Lung (tissue), 12 donors: ENCODE data around the gene SLC43A1. TPM values are rescaled to one million over a fixed set of nuclear protein-coding genes. Genes with fewer than 3 reads are reported as not detected.

Experiments used
- ATAC-seq: fragments of 200-7000 bp; cut with Tn5 transposase; one replicate; pipeline ENCODE4 v1.9.1; 2020; ENCODE audit warnings: moderate number of reproducible peaks; ENCODE audit not compliant: insufficient read depth, low FRiP score
- DNase-seq, 3 donors: peaks; one replicate each; pipeline ENCODE4 v3.0.0-alpha.2; 2013 to 2017
- H3K27ac ChIP-seq, 2 donors: one replicate each; pipeline ENCODE4 v1.5.1; 2013; ENCODE audit warnings: mild to moderate bottlenecking in 2 of 2, moderate library complexity in 2 of 2, control low read depth in 1 of 2, inconsistent platforms in 1 of 2, low read depth in 1 of 2, low read length in 1 of 2
- H3K27me3 ChIP-seq, 3 donors: one replicate each; pipeline ENCODE4 v1.5.1; 2013; ENCODE audit warnings: low read length in 2 of 3; ENCODE audit not compliant: control insufficient read depth in 3 of 3, insufficient read depth in 3 of 3
- H3K36me3 ChIP-seq, 4 donors: one replicate each; pipeline ENCODE4 v1.5.1; 2013; ENCODE audit warnings: low read length in 4 of 4, mild to moderate bottlenecking in 1 of 4, moderate library complexity in 1 of 4; ENCODE audit not compliant: control insufficient read depth in 4 of 4, insufficient read depth in 4 of 4
- H3K4me1 ChIP-seq, 5 donors: one replicate each; pipeline ENCODE4 v1.5.1; 2013; ENCODE audit warnings: low read length in 5 of 5, mild to moderate bottlenecking in 2 of 5, moderate library complexity in 1 of 5; ENCODE audit not compliant: control insufficient read depth in 5 of 5, insufficient read depth in 5 of 5
- H3K4me3 ChIP-seq: one replicate; pipeline ENCODE4 v1.5.1; 2013; ENCODE audit warnings: mild to moderate bottlenecking, control low read depth, moderate library complexity
- H3K9ac ChIP-seq, 2 donors: one replicate each; pipeline ENCODE4 v1.5.1; 2013; ENCODE audit warnings: low read length in 2 of 2, control low read depth in 1 of 2; ENCODE audit not compliant: insufficient read depth in 1 of 2
- H3K9me3 ChIP-seq, 4 donors: one replicate each; pipeline ENCODE4 v1.5.1; 2013; ENCODE audit warnings: low read length in 3 of 4, mild to moderate bottlenecking in 1 of 4, moderate library complexity in 1 of 4; ENCODE audit not compliant: control insufficient read depth in 4 of 4, insufficient read depth in 3 of 4
- CTCF ChIP-seq: IDR thresholded peaks from 2 replicates; pipeline ENCODE4 v1.5.1; 2012; ENCODE audit warnings: mild to moderate bottlenecking; ENCODE audit errors: control extremely low read depth, extremely low read depth
- WGBS, 2 donors: extraction: QIAGEN DNeasy Blood & Tissue Kit; methylation state at CpG; one replicate each; pipeline ENCODE4 v1.1.7; 2013; 5-methylcytosine and 5-hydroxymethylcytosine counted together
- polyA plus RNA-seq, 2 donors: library from polyadenylated mRNA; stranded (reverse); fragments of 200-250 nt; gene quantifications; one replicate each; pipeline ENCODE4 v1.2.1, GENCODE V29; 2013
- total RNA-seq, 2 donors: library from RNA; depleted of rRNA in 1 of 2; stranded (reverse); fragments of >200 nt in 1 of 2; gene quantifications; one replicate each; pipeline ENCODE4 v1.2.1, GENCODE V29; 2014 to 2021
- donor health status: control.
- donor health status: control.
- donor health status: Bipolar disorder and iron deficiency.
- donor health status: healthy.
- donor health status: DM: yes; HTN: yes; CAD: no.

Gene SLC43A1
- total and polyA plus RNA-seq, 4 donors: 10.3 to 18.7 (median 16.7) TPM

DNA sequence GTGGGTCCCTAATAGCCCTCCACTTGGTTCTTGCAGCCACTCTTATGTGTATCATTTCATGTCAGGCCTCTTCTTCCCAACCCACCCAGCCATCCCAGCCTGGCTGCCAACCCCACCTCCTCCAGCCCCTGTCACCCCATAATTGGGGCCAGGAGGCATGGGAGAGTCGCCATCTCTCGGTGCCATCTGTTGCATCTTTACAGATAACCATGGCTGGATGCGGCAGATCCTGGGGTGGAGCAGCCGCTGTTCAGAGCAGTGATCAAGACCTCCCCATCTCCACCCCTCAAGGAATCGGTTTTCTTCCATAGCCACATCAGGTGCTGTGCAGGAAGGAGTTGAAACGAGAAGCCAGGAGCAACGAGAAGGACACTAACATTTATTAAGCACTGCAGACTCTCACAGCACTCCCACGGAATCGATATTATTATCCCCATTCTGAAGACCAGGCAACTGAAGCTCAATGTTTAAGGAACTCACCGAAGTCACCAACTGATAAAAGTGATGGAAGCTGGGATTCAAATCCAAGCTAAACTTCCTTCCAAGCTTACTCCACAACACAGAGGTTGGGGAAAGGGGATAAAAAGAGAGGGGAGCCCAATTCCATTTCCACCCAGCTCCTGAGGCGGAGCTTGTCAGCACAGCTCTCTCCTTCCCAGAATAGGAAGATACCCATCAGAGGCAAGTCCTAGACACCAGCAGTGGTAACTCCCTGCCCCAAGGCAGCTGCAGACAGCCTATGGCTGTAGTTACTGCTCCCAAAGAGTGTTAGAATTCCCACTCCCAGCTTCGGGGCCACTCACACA lies 2.7 kb downstream of the SLC43A1 start:
- ATAC-seq (no peak), DNase-seq (no peak)
- Histone ChIP-seq H3K4me1 (peaks cover 0 to 8% (median 4%) of the 10 kb centered on the region in 5 donors), H3K27me3 (peaks cover 0 to 4% (median 0%) of the 10 kb centered on the region in 3 donors), H3K4me3 (no peak overlapping the region), H3K27ac (no peak overlapping the region), H3K36me3 (no peaks in the 10 kb centered on the region), H3K9ac (no peak overlapping the region), H3K9me3 (no peaks in the 10 kb centered on the region)
- TF ChIP-seq CTCF: no peak
- WGBS, 2 donors: 88 to 90% methylated on average over 12 of the region's 12 CpGs

DNA sequence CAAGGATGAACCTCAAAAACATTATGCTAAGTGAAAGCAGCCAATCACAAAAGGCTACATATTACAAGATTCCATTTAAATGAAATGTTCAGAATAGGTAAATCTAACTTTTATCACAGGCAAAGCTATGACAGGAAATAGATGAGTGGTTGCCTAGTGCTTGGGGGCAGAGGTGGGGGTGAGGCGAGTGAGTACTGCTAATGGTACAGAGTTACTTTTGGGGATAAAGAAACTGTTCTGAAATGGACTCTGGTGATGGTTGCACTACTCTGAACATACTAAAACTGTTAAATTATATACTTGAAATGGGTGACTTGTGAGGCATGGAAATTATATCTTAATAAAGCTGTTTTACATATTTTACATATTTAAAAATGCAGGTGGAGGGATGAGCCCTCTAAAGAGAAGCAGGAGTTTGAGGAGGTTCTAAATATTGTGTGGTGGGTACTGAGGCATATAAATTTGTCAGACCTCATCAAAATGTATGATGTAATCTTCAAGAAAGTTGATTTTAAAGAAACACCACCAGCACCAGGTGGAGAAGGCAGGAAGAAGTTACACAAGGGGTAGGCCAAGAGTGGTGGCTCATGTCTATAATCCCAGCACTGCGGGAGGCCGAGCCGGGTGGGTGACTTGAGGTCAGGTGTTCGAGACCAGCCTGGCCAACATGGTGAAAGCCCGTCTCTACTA lies 3.6 kb downstream of the SLC43A1 start:
- Histone ChIP-seq H3K27ac (no peak overlapping the region), H3K9ac (no peak overlapping the region), H3K4me3 (no peak overlapping the region), H3K4me1 (peaks cover 0 to 8% (median 4%) of the 10 kb centered on the region in 5 donors), H3K36me3 (no peaks in the 10 kb centered on the region), H3K9me3 (no peaks in the 10 kb centered on the region), H3K27me3 (peaks cover 0 to 2% (median 0%) of the 10 kb centered on the region in 3 donors)
- ATAC-seq (no peak), DNase-seq (no peak)
- TF ChIP-seq CTCF: no peak
- 79 to 88% methylated on average over 6 of the region's 6 CpGs for WGBS, 2 donors

GRCh38 chr11:57508341-57509170 lies 6.9 kb downstream of the SLC43A1 start:
- 92 to 93% methylated on average over 7 of the region's 7 CpGs for WGBS, 2 donors
- no peaks in the 10 kb centered on the region for H3K9me3 ChIP-seq
- TF ChIP-seq CTCF: no peak
- no peaks in the 10 kb centered on the region for H3K27me3 ChIP-seq
- no peak overlapping the region for H3K9ac ChIP-seq
- H3K4me1 ChIP-seq: peaks cover 0 to under 1% (median 0%) of the 10 kb centered on the region in 5 donors
- no peak overlapping the region for H3K27ac ChIP-seq
- no peak overlapping the region for H3K4me3 ChIP-seq
- ATAC-seq: no peak
- H3K36me3 ChIP-seq: peaks cover 0 to 5% (median under 1%) of the 10 kb centered on the region in 4 donors
- DNase-seq: no peak
